ENCODE measurements around the gene GPR25. TPM values are rescaled to one million over a fixed set of nuclear protein-coding genes. Genes with fewer than 3 reads are reported as not detected.

The GPR25 gene
- total RNA-seq, 1 experiment from 2014 or later: not detected

DNA sequence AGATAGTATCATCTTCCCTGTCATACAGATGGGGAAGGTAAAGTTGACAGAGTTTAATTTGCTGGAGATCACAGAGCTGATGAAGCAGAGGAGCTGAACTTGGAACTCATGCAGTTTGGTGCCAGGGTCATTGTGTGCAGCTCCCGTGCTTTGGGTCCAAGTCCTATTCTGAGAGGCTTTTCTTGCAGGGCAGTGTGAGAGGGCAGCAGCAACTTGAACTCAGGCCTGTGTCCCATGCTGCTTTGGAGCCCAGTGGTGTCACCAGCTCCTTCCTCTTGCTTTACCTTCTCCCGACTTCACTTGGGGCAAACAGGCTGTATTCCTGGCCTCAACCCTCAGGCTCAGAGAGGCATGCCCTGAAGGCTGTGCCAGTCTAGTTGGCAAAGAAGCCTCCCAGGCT is 46.6 kb downstream of the GPR25 start:
- H3K36me3 Mint-ChIP-seq: no peaks in the 10 kb centered on the region
- peaks cover 5% of the 10 kb centered on the region; the same call in 1 of the 2 replicates for H3K4me1 Mint-ChIP-seq
- no peaks in the 10 kb centered on the region for H3K27me3 Mint-ChIP-seq (ENCODE audit: low read depth)
- H3K27ac Mint-ChIP-seq: no peak overlapping the region
- H3K9me3 Mint-ChIP-seq: no peaks in the 10 kb centered on the region
- ChIA-PET POLR2A (no interaction called here), CTCF (interaction anchor here (0.8 to 5.1 kb wide), 2 partner anchors 53 to 60 kb away, joined by 3 to 33 read pairs; no protein-coding TSS in a partner anchor)
- ATAC-seq (no peak), DNase-seq (ENCODE audit: low spot score) (no peak)
- TF ChIP-seq ZNF671 (CRISPR knock-in tag; IDR thresholded peaks at IDR 0.05): no peak
- no peak for TF ChIP-seq USF2 (CRISPR knock-in tag; IDR thresholded peaks at IDR 0.05)
- TF ChIP-seq IRF2 (CRISPR knock-in tag; IDR thresholded peaks at IDR 0.05; ENCODE audit: borderline replicate concordance, low read depth): no peak
- TF ChIP-seq STAT6 (CRISPR knock-in tag; conservative IDR thresholded peaks at IDR 0.05; ENCODE audit: low read depth): no peak
- no peak for TF ChIP-seq ATF2 (CRISPR knock-in tag; IDR thresholded peaks at IDR 0.05; ENCODE audit: borderline replicate concordance, low read depth)
- no peak for TF ChIP-seq NR2C2 (CRISPR knock-in tag; IDR thresholded peaks at IDR 0.05)
- no peak for TF ChIP-seq MAX (CRISPR knock-in tag; IDR thresholded peaks at IDR 0.05)
- no peak overlapping the region for H3K4me3 Mint-ChIP-seq

- H3K36me3 Mint-ChIP-seq: no peaks in the 10 kb centered on the region
- H3K9me3 Mint-ChIP-seq: no peaks in the 10 kb centered on the region
- DNase-seq (ENCODE audit: low spot score) (no peak), ATAC-seq (no peak; the same call in 1 of the 2 replicates)
- no peak overlapping the region; the same call in 1 of the 2 replicates for H3K27ac Mint-ChIP-seq
- TF ChIP-seq FOXK1 (CRISPR knock-in tag; IDR thresholded peaks at IDR 0.05) (no peak), AR (CRISPR knock-in tag; IDR thresholded peaks at IDR 0.05) (no peak), CREM (CRISPR knock-in tag; IDR thresholded peaks at IDR 0.05) (no peak), NFYB (CRISPR knock-in tag; conservative IDR thresholded peaks at IDR 0.05; ENCODE audit: low read depth) (no peak), RELA (CRISPR knock-in tag; IDR thresholded peaks at IDR 0.05; ENCODE audit: borderline replicate concordance) (no peak), ZNF671 (CRISPR knock-in tag; IDR thresholded peaks at IDR 0.05) (no peak), SMAD3 (CRISPR knock-in tag; IDR thresholded peaks at IDR 0.05; ENCODE audit: borderline replicate concordance) (no peak), ZMAT4 (CRISPR knock-in tag; IDR thresholded peaks at IDR 0.05) (no peak), EMX1 (CRISPR knock-in tag; IDR thresholded peaks at IDR 0.05) (no peak), NFE2L1 (CRISPR knock-in tag; IDR thresholded peaks at IDR 0.05) (no peak)
- TF ChIP-seq, protein P1, sequence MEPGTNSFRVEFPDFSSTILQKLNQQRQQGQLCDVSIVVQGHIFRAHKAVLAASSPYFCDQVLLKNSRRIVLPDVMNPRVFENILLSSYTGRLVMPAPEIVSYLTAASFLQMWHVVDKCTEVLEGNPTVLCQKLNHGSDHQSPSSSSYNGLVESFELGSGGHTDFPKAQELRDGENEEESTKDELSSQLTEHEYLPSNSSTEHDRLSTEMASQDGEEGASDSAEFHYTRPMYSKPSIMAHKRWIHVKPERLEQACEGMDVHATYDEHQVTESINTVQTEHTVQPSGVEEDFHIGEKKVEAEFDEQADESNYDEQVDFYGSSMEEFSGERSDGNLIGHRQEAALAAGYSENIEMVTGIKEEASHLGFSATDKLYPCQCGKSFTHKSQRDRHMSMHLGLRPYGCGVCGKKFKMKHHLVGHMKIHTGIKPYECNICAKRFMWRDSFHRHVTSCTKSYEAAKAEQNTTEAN (CRISPR knock-in tag; IDR thresholded peaks at IDR 0.05): no peak
- TF ChIP-seq, protein P2, sequence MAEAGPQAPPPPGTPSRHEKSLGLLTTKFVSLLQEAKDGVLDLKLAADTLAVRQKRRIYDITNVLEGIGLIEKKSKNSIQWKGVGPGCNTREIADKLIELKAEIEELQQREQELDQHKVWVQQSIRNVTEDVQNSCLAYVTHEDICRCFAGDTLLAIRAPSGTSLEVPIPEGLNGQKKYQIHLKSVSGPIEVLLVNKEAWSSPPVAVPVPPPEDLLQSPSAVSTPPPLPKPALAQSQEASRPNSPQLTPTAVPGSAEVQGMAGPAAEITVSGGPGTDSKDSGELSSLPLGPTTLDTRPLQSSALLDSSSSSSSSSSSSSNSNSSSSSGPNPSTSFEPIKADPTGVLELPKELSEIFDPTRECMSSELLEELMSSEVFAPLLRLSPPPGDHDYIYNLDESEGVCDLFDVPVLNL (CRISPR knock-in tag; IDR thresholded peaks at IDR 0.05; ENCODE audit: borderline replicate concordance, low read depth): no peak
- TF ChIP-seq, protein P3, sequence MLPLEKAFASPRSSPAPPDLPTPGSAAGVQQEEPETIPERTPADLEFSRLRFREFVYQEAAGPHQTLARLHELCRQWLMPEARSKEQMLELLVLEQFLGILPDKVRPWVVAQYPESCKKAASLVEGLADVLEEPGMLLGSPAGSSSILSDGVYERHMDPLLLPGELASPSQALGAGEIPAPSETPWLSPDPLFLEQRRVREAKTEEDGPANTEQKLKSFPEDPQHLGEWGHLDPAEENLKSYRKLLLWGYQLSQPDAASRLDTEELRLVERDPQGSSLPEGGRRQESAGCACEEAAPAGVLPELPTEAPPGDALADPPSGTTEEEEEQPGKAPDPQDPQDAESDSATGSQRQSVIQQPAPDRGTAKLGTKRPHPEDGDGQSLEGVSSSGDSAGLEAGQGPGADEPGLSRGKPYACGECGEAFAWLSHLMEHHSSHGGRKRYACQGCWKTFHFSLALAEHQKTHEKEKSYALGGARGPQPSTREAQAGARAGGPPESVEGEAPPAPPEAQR (CRISPR knock-in tag; IDR thresholded peaks at IDR 0.05): no peak
- peaks cover 3% of the 10 kb centered on the region; the same call in 1 of the 2 replicates for H3K4me1 Mint-ChIP-seq
- CTCF ChIA-PET: no interaction called here
- no peaks in the 10 kb centered on the region; the same call in 1 of the 2 replicates for H3K27me3 Mint-ChIP-seq (ENCODE audit: low read depth)
- no peak overlapping the region for H3K4me3 Mint-ChIP-seq
- POLR2A ChIA-PET: no interaction called here
Measured at GRCh38 chr1:200921571-200922110, 48.9 kb downstream of the GPR25 start.

Measured in WTC11 (cell line).